Stimulated activated CD4-positive, alpha-beta T cell treated with anti-CD3 and anti-CD28 coated beads, TNF-alpha, amount 100 ng/mL, for 24 hours (primary cell): ENCODE measurements around the gene NPIPA1.
"Not testable (repeated sequence)": the region's sequence is repeated elsewhere in the genome, so short reads cannot be mapped to it uniquely, and the experiment has no call there.

Experiments used
- DNase-seq, 3 experiments: peaks; one replicate each; pipeline ENCODE4 v3.0.0-alpha.2; 2020; ENCODE audit warnings: low read depth in 3 of 3

Gene NPIPA1

DNA sequence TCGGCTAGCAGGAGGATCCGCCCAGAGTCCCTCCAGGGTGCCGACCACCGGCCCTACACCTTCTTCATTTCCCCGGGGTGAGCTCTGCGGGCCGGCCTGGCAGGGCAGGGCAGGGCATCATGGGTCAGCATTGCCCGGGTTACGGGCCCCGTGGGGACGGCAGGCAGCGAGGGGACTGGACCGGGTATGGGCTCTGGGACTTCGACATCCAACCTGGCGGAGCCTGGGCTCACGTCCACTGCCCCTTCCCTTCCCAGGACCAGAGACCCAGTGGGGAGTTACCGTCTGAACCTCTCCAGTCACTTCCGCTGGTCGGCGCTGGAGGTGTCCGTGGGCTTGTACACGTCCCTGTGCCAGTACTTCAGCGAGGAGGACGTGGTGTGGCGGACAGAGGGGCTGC, 7.0 kb upstream of the NPIPA1 start:
- DNase-seq, result not testable (repeated sequence)

DNA sequence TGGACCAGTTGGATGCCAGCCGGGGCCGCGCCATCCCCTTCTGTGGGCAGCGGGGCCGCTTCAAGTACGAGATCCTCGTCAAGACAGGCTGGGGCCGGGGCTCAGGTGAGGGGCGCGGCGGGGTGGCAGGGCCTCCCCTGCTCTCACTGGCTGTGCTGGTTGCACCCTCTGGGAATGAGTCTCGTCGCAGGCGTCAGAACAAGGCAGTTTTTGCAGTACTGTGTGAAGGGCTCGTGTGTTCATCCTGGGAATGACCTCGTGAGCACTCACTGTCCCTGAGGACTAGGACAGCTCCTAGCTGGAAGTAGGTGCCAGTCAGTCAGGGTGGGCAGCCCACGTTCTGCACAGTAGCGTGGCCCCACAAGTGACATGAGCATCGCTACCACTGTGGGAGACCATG, 6.3 kb upstream of the NPIPA1 start:
- DNase-seq, result not testable (repeated sequence)

DNA sequence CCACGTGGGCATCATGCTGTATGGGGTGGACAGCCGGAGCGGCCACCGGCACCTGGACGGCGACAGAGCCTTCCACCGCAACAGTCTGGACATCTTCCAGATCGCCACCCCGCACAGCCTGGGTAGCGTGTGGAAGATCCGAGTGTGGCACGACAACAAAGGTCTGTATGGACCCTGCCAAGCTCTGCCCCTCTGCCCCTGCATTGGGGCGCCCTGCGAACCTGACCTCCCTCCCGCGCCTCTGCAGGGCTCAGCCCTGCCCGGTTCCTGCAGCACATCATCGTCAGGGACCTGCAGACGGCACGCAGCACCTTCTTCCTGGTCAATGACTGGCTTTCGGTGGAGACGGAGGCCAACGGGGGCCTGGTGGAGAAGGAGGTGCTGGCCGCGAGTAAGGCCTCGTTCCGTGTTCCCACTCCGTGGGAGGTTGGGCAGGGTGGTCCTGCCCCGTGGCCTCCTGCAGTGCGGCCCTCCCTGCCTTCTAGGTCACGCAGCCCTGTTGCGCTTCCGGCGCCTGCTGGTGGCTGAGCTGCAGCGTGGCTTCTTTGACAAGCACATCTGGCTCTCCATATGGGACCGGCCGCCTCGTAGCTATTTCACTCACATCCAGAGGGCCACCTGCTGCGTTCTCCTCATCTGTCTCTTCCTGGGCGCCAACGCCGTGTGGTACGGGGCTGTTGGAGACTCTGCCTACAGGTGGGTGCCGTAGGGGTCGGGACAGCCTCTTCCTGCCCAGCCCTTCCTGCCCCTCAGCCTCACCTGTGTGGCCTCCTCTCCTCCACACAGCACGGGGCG, 4.5 kb upstream of the NPIPA1 start:
- not testable (repeated sequence) for DNase-seq

DNA sequence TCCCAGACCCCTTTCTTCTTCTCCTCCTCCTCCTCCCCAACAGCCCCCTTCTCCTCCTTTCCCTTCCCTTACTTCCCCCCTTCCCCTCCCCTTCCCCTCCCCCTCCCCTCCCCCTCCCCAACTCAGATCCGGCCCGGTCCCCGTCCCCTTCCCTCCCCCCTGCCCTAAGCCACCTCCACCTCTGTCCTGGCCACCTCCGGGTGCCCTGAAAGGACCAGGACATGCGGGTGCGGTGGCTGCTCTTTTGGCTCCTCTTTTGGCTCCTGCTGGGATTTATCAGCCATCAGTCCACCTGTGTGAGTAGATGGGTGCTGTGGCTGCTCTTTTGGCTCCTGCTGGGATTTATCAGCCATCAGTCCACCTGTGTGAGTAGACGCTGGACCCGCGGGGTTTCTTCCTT, 751 bp downstream of the NPIPA1 start:
- DNase-seq, result not testable (repeated sequence)

DNA sequence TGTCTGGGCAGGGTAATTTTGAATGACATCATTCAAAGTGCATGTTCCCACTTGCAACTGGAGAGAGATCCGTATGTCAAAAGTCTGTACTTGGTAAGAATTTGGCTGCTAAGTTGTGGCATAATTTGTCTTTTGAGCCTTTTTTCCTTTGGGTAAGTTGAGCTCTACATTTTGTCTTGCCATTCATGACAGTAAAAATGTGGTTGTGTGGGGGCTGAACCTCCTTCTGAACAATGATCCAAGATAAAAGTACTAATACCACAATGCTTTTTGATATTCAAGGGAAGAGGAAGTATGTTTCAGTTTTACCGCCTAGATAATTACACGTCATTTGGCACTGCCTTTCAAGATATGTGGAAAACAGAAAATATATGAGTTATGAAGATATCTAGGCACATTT, 5.4 kb downstream of the NPIPA1 start:
- DNase-seq, result not testable (repeated sequence)

DNA sequence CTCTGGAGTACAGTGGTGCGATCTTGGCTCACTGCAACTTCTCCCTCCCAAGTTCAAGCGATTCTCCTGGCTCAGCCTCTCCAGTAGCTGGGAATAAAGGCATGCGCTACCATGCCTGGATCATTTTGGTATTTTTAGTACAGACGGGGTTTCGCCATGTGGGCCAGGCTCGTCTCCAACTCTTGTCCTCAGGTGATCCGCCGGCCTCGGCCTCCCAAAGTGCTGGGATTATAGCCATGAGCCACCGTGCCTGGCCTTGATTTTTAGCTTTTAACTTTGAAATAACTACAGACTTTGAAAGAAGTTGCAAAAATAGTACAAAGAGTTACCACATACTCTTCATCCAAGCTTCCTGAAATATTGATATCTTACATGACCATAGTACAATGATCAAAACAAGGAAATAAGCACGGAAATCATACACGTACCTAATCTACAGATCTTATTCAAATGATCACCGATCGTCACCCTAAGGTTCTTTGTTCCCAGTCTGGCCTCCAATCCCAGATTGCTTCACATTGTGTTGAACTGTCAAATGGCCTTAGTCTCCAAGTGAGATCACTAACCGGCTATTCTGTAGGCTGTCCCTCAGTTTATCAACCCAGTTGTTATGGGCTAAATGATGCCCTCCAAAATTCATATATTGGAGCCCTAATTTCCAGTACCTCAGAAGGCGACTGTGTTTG, 18.4 kb downstream of the NPIPA1 start:
- no peak for DNase-seq

DNA sequence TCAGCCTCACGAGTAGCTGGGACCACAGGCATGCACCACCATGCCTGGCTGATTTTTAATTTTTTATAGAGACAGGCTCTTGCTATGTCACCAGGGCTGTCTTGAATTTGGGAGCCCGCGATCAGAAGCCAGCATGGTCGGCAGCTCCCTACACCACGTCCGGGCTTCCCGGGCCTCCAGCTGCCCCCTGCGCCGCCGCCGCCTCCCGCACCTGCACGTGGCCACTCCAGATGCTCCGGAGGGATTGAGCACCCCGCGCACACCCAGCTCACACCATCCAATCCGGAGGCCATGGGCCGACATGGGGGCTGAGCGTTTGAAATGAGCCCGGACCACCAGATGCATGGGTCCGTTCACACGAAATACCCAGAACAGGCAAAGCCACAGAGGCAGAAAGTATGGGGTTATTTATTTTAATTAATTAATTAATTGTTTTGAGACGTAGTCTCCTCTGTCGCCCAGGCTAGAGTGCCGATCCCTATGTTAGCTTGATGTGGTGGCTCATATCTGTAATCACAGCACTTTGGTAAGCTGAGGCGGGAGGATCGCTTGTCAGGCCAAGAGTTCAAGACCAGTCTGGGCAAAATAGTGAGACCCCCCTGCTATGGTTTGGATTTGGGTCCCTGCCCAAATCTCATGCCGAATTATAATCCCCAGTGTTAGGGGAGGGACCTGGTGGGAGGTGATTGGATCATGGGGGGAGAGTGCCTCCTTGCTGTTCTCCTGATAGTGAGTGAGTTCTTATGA, 20.5 kb downstream of the NPIPA1 start:
- DNase-seq, result no peak

DNA sequence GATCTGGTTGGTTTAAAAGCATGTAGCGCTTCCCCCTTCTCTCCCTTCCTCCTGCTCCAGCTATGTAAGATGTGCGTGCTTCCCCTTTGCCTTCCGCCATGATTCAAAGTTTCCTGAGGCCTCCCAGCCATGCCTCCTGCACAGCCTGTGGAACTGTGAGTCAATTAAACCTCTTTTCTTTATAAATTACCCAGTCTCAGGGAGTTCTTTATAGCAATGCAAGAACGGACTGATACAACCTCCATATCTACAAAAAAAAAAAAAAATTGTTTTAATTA, 21.0 kb downstream of the NPIPA1 start:
- DNase-seq, result no peak

DNA sequence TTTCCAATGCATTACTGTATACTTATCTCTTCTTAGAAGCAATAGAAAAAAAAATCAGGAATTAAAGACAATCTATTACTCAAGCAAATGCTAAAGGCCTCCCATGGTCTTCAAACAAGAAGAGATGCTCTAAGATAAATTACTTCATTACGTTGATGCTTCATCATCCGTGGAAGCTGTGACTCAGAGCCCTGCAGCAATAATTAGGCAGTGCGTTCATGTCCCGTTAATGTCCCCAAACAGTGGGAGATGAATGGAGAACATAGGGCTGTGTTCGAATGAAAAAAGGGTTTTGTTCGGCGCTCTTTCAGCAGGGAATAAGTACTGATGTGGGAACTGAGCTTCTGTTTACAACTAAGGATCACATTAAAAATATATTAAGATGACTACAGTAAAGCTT, 21.7 kb downstream of the NPIPA1 start:
- DNase-seq, result no peak

DNA sequence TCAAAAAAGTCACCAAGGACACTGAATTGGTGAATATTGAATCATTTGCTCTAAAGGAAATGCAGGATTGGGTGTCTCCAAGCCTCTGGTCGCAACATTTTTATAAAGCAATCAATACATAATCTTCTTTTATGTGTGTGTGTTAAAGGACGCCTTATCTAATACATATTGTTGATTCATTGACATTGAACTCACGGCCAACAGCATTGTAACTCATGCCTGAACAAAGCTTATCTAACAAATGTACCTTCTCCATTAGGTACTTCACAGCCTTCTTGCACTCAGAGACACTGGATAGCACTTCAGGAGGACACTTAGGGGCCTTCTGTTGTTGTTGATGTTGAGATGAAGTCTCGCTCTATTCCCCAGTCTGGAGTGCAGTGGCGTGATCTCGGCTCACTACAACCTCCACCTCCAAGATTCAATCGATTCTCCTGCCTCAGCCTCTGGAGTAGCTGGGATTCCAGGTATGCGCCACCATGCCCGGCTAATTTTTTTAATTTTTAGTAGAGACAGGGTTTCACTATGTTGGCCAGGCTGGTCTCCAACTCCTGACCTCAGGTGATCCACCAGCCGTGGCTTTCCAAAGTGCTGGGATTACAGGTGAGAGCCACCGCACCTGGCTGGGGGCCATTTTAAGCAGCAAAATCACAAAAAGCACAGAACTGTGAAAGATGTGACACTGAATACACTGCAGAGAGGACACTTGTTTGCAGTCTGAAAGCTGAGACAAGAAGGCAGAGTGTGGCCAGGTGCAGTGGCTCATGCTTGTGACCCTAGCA, 24.4 kb downstream of the NPIPA1 start:
- DNase-seq, result no peak

DNA sequence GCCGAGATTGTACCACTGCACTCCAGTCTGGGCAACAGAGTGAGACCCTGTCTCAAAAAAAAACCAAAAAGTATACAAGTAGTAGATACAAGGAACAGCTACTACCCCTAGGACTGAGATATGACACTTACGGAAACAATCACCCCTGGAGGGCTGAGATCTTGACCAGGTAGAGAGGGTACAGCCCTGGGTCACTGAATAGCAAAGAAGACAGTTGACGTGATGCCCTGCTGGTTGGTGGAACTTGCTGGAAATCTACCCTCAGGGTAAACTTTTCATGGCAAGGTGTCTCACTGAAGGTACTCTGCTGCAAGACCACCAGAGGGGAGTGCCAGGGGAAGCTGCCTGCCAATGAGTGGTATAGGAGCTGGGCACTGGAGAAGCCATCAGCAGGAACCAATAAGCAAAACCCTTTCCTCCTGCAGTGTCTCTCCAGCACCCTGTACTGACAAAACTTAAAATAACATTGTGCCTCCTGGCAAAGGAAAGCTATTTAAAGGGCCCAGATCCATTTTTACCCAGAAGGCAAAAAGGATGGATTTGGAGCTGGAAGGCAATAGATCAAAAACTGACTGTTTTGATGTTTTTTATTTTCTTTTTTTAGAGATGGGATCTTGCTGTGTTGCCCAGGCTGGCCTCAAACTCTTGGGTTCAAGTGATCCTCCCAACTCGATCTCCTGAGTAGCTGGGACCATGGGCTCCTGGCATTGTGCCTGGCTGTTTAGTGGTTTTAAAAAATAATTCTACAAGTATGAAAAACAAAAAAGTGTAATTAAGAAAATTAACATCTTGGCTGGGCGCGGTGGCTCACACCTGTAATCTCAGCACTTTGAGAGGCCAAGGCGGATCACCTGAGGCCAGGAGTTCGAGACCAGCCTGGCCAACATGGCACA, 26.3 kb downstream of the NPIPA1 start:
- DNase-seq, result no peak

DNA sequence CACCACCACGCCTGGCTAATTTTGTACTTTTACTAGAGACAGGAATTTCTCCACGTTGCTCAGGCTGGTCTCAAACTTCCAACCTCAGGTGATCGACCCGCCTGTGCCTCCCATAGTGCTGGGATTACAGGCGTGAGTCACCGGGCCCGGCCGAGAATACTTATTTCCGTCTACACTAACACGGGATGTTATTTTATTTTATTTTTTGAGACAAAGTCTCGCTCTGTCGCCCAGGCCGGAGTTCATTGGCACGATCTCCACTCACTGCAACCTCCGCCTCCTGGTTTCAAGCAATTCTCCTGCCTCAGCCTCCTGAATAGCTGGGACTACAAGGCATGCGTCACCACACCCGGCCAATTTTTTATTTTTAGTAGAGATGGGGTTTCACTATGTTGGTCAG, 28.1 kb downstream of the NPIPA1 start:
- DNase-seq, result no peak

DNA sequence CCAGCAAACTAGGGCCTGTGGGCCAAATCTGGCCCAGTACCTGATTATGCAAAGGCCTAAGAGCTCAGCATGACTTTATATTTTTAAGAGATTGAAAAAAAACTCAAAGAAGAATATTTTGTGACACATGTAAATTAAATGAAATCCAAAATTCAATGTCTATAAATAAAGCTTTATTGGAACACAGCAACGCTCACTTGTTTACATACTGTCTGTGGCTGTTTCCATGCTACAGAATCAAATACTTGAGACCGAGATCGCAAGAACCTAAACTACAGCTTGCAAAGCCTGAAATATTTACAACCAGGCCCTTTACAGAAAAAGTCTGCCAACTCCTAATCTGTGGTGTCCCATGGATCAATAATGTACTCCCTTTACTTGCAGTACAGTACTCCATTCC, 32.6 kb downstream of the NPIPA1 start:
- DNase-seq, result not testable (repeated sequence)

DNA sequence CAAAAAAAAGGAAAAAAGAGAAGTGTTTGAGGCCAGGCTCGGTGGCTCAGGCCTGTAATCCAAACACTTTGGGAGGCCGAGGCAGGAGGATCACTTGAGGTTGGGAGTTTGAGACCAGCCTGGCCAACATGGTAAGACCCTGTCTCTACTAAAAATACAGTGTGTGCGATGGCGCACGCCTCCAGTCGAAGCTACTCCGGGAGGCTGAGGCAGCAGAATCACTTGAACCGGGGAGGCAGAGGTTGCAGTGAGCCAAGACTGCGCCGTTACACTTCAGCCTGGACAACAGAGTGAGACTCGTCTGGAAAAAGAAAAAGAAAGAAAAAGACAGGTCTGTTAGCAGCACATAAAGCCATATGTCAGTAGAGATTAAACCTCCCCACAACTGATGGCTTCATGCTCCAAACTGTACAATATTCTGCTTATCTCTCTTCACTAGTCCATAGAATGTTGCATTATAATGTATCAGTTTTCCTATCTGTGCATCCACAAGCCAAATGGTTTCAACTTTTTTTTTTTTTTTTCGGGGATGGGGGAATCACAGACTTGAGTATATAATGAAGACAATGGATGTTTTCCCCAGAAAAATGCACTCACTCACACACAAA, 34.5 kb downstream of the NPIPA1 start:
- DNase-seq, result not testable (repeated sequence)

DNA sequence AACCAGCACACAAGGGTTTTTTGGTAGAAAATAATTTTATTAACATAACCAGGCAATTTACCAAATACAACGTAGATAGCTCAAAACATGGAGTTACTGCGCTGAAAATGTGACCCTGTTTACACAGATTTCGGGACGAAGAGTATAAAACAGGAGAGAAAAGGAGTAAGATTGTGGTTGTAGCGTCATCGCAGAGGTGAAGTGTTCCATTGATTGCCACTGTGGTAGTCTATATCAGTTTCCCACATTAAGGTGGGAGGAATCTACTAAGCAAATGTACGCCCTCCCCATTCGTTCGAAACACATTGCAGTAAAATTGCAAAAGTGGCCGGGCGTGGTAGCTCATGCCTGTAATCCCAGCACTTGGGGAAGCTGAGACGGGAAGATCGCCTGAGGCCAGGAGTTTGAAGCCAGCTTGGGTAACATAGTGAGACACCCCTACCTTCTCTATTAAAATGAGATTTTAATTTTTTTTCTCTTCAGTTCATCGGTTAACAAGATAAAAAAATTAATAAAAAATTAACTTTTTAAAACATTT, 36.6 kb downstream of the NPIPA1 start:
- not testable (repeated sequence) for DNase-seq

DNA sequence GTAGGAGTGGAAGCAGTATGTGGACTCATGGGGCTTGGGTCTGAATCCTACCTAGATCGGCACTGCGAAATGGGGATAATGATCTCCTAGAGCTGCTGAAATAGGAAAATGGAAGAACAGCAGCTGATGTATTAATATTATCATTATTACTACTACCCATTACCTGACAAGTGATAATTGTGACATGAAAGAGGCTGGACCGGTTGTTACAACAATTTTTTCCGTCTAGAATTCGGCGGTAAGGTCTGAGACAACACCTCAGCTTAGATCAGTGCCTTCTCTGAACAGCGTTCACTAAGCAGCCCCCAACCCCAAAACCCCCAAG, 37.0 kb downstream of the NPIPA1 start:
- not testable (repeated sequence) for DNase-seq

DNA sequence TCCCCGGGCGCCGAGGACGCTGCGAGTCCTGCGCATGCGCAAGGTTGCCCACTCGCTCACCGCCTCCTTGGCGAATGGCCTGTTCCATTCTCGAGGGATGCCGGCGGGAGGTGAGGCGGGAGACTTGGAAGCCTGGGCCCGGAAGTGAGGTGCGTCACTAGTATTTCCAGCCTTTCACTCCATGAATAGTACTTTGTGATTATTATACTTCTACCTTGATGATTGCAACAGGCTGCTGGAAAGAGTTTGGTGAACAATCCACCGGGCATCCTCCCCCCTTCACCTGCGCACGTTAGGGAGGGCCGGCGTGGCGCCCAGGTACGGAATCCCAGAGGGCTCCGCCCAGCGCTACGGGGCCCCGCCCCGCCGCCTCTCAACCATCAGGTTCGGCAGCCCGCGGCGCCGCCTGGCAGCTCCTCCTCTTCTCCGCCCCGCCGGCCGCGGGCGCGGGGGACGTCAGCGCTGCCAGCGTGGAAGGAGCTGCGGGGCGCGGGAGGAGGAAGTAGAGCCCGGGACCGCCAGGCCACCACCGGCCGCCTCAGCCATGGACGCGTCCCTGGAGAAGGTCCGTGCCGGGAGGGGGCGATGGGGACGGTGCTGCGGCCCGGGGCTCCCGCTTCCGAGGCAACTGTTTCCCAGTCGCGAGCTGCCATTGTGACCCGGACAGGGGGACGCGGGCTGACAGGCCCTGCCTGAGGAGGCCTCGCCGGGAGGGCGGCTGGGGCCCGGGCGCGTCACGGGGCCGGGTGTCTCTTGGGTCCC, 37.6 kb downstream of the NPIPA1 start, which contains the start of gene PDXDC1:
PDXDC1 (plus strand) TSS at position 371 of the 762 bp plus-strand sequence; CDS start at position 545, 174 bp downstream.
- DNase-seq, result peak; percentile 94 to 98 (median 97)

DNA sequence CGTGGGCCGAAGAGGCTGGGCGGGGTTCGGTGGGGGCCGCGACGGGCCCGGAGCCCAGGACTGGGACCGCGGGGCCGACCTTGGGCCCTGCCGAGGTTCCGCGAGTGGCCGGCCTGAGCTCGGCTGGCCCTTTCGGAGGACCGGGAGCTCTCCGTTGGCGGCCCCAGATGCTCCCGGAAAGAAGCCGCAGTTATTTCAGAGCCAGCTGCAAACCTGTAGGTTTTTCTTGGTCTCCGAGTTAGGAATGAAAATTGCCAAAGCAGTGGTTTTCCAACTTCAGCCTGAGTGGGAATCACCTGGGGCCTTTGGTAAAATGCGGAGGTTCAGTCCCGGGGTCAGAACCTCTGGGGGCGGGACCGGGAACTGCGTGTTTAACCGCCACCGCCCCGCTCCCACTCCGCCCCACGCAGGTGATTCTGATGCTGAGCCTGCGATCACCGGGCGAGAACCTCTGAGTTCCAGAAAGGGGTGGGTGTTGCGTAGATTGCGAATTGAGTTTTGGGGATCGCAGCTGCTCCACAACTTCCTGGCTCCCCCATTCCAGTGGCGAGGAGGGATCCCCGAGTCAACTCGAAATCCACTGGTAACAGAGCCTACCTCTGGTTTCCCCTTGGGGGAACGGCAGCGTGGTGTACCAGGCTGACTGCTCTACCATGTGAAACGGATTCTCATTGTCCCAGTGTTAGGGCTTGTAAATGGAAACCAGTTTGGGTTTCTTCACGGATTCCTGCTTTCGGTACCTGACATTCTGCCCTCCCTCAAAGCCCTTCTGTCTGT, 38.4 kb downstream of the NPIPA1 start:
- peak; percentile 25 to 59 (median 36) for DNase-seq
